Smooth muscle cell (in vitro differentiated cells): ENCODE data around the gene CDK17. TPM values are rescaled to one million over a fixed set of nuclear protein-coding genes. Genes with fewer than 3 reads are reported as not detected.
A peak's percentile ranks its signal among the peaks of the same experiment; 100 is the strongest.

Experiments used
- DNase-seq: peaks from one replicate; lab custom pipeline; 2025; ENCODE audit not compliant: unreplicated experiment; lab: John Stamatoyannopoulos, UW
- H2AFZ ChIP-seq: fragments of 200-600 bp; sonication (generic); 2 replicates; pipeline ENCODE4 v1.6.0; 2016; ENCODE audit warnings: antibody characterized with exemption, low read depth, mild to moderate bottlenecking
- H3F3A ChIP-seq: fragments of 200-600 bp; sonication (generic); 2 replicates; pipeline ENCODE4 v1.6.0; 2017; ENCODE audit warnings: antibody characterized with exemption, low read depth
- H3K27ac ChIP-seq: fragments of 200-600 bp; sonication (generic); 2 replicates; pipeline ENCODE4 v1.5.1; 2016; ENCODE audit warnings: low read depth, mild to moderate bottlenecking
- H3K27me3 ChIP-seq: fragments of 200-600 bp; sonication (generic); 2 replicates; pipeline ENCODE4 v1.6.1; 2016; ENCODE audit warnings: low read depth, mild to moderate bottlenecking
- H3K36me3 ChIP-seq: fragments of 200-600 bp; sonication (generic); 2 replicates; pipeline ENCODE4 v1.5.1; 2016; ENCODE audit warnings: low read depth
- H3K4me1 ChIP-seq: fragments of 200-600 bp; sonication (generic); 2 replicates; pipeline ENCODE4 v1.5.1; 2016; ENCODE audit warnings: low read depth
- H3K4me2 ChIP-seq: fragments of 200-600 bp; sonication (generic); 2 replicates; pipeline ENCODE4 v1.6.0; 2016; ENCODE audit warnings: mild to moderate bottlenecking
- H3K4me3 ChIP-seq: fragments of 200-600 bp; sonication (generic); 2 replicates; pipeline ENCODE4 v1.5.1; 2016; ENCODE audit warnings: mild to moderate bottlenecking
- H3K79me2 ChIP-seq: fragments of 200-600 bp; sonication (generic); 2 replicates; pipeline ENCODE4 v1.6.0; 2016; ENCODE audit warnings: low read depth, mild to moderate bottlenecking
- H3K9ac ChIP-seq: fragments of 200-600 bp; sonication (generic); 2 replicates; pipeline ENCODE4 v1.6.0; 2016; ENCODE audit warnings: low read depth
- H3K9me3 ChIP-seq: fragments of 200-600 bp; sonication (generic); replicated peaks from 2 replicates; pipeline ENCODE4 v1.5.1; 2016; ENCODE audit warnings: low read depth
- H4K20me1 ChIP-seq: fragments of 200-600 bp; sonication (generic); 2 replicates; pipeline ENCODE4 v1.6.0; 2016; ENCODE audit warnings: low read depth
- WGBS: methylation state at CpG from one replicate; pipeline ENCODE4 v1.1.7; 2016; ENCODE audit warnings: low lambda C conversion rate; 5-methylcytosine and 5-hydroxymethylcytosine counted together
- polyA plus RNA-seq: library from polyadenylated mRNA; unstranded; fragments of >200 nt; fragmentation: Nextera tagmentation; extraction: Ambion mirVana; gene quantifications from 2 replicates; pipeline ENCODE4 v1.2.1, GENCODE V29; 2016
- total RNA-seq: library from RNA; depleted of rRNA; stranded (reverse); fragments of >200 nt; gene quantifications from 2 replicates; pipeline ENCODE4 v1.2.3, GENCODE V29; 2014
- TF ChIP-seq, protein P1 (sequence below): fragments of 200-600 bp; sonication (generic); IDR thresholded peaks from 2 replicates; pipeline ENCODE4 v1.5.1; 2017; ENCODE audit warnings: borderline replicate concordance, mild to moderate bottlenecking, antibody characterized with exemption; ENCODE audit not compliant: insufficient read depth, poor library complexity, severe bottlenecking

Gene CDK17
- total and polyA plus RNA-seq, 2 experiments from 2014 or later, result 16.0 to 49.8 TPM

DNA sequence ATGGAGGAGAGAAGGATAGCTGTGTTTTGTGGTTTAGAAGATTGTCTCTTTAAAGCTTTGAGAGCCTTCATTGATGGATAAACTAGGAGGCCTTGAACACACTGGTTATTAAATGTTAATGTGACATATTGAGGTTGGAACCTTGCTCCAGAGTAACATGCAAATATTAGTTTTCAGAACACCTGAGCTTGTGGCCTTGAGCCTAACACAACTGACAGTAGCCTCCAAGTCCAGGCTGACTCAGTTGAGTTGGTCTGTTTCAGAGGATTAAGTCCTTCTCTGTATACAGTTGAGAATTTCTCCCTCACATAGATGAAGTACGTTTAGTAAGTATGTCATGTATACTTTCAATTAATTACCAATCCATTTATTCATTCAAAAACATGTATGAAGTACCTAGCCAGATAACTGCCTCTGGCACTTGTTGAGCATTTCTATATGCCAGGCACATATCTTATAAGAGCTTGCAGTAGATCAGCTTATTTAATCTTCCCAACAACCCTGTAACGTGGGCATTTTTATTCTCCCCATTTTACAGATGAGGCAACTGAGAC, 142.6 kb downstream of the CDK17 start:
- no peak overlapping the region for H3K4me2 ChIP-seq
- H3K9me3 ChIP-seq, result no peaks in the 10 kb centered on the region
- peaks cover 53% of the 10 kb centered on the region for H3K79me2 ChIP-seq
- no peak overlapping the region for H3K9ac ChIP-seq
- H3K27ac ChIP-seq, result peak overlapping the region; percentile 21
- TF ChIP-seq, protein P1, sequence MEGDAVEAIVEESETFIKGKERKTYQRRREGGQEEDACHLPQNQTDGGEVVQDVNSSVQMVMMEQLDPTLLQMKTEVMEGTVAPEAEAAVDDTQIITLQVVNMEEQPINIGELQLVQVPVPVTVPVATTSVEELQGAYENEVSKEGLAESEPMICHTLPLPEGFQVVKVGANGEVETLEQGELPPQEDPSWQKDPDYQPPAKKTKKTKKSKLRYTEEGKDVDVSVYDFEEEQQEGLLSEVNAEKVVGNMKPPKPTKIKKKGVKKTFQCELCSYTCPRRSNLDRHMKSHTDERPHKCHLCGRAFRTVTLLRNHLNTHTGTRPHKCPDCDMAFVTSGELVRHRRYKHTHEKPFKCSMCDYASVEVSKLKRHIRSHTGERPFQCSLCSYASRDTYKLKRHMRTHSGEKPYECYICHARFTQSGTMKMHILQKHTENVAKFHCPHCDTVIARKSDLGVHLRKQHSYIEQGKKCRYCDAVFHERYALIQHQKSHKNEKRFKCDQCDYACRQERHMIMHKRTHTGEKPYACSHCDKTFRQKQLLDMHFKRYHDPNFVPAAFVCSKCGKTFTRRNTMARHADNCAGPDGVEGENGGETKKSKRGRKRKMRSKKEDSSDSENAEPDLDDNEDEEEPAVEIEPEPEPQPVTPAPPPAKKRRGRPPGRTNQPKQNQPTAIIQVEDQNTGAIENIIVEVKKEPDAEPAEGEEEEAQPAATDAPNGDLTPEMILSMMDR, result no peak
- no peak overlapping the region for H3K4me3 ChIP-seq
- WGBS, result 88% methylated on average over 2 of the region's 2 CpGs
- H2AFZ ChIP-seq, result no peak overlapping the region
- DNase-seq, result no peak
- H3K36me3 ChIP-seq, result peaks cover 10% of the 10 kb centered on the region
- H4K20me1 ChIP-seq, result peaks cover 98% of the 10 kb centered on the region
- peaks cover 23% of the 10 kb centered on the region for H3K4me1 ChIP-seq
- peaks cover 20% of the 10 kb centered on the region for H3F3A ChIP-seq
- H3K27me3 ChIP-seq, result no peaks in the 10 kb centered on the region

DNA sequence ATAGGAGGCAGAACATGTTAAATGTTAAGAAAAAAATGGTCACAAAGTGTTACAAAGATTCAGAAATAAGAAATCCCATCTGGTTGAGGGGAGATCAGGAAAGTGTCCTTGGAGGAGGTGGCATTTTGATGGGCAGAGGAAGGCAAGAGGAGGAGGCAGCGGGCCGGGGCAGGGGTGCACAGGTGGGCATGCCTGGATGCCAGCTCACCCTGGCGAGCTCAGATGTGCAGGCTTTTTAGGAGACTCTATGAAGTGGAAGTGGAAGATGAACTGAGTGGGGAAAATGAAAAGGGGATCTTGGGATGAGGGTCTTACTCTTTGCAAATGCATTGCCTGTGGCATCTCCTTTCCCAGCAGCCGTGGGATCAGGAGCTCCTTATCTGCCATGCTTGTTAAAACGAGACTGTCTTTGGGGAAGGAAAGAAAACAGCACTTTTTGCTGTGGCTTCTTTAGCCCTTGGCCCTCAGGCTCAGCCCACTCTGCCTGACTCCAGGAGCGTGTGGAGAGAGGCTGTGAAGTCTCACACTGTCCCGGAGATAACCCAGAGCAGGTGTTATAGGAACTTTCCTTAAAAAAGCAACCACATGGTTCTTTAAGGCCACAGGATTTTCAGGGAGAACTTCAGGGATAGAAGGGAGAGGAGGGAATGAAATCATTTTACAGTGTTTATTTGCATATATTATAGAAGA, 143.4 kb downstream of the CDK17 start:
- WGBS, result 65% methylated on average over 7 of the region's 7 CpGs
- H3K4me3 ChIP-seq, result no peak overlapping the region
- peaks cover 57% of the 10 kb centered on the region for H3K79me2 ChIP-seq
- H3F3A ChIP-seq, result peaks cover 20% of the 10 kb centered on the region
- TF ChIP-seq, protein P1, result no peak
- peaks cover 23% of the 10 kb centered on the region for H3K4me1 ChIP-seq
- H3K9ac ChIP-seq, result no peak overlapping the region
- H2AFZ ChIP-seq, result no peak overlapping the region
- peaks cover 14% of the 10 kb centered on the region for H3K36me3 ChIP-seq
- no peak for DNase-seq
- H3K27ac ChIP-seq, result no peak overlapping the region
- no peak overlapping the region for H3K4me2 ChIP-seq
- no peaks in the 10 kb centered on the region for H3K9me3 ChIP-seq
- H4K20me1 ChIP-seq, result peaks cover 98% of the 10 kb centered on the region
- no peaks in the 10 kb centered on the region for H3K27me3 ChIP-seq

DNA sequence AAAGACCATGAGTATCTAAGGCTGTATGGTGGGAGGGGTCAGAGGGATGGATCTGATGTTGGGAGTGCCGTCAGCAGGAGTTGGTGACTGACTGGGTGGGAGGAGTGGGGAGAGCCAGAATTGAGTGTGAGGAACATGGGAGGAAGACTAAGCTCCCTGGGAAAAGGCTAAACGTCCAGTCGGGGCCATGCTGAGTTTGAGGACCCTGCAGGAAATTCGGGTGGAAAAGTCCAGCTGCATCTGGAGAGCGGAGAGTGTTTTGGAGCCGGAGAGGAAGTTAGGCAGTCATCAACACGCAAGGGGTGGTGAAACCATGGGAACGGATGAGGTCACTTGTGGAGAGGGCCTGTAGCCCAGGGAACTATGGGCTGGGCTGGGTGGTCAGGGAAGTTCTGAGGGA, 145.2 kb downstream of the CDK17 start:
- no peaks in the 10 kb centered on the region for H3K27me3 ChIP-seq
- H3K9ac ChIP-seq, result no peak overlapping the region
- peaks cover 100% of the 10 kb centered on the region for H4K20me1 ChIP-seq
- no peak overlapping the region for H3K4me3 ChIP-seq
- no peak overlapping the region for H3K27ac ChIP-seq
- H3F3A ChIP-seq, result peaks cover 9% of the 10 kb centered on the region
- peaks cover 23% of the 10 kb centered on the region for H3K4me1 ChIP-seq
- TF ChIP-seq, protein P1, result no peak
- H3K9me3 ChIP-seq, result no peaks in the 10 kb centered on the region
- no peak for DNase-seq
- H2AFZ ChIP-seq, result no peak overlapping the region
- H3K4me2 ChIP-seq, result no peak overlapping the region
- 66% methylated on average over 8 of the region's 8 CpGs for WGBS
- H3K36me3 ChIP-seq, result peaks cover 6% of the 10 kb centered on the region
- peaks cover 57% of the 10 kb centered on the region for H3K79me2 ChIP-seq
